ENCODE results near the gene HYCC1. TPM values are rescaled to one million over a fixed set of nuclear protein-coding genes. Genes with fewer than 3 reads are reported as not detected.
A peak's percentile ranks its signal among the peaks of the same experiment; 100 is the strongest.

Gene HYCC1
- total RNA-seq (2022), result 48.9 and 49.1 TPM in 2 replicates
- Bru-seq, nascent RNA, result percentile 83 among the genes with signal in this experiment
- percentile 83 among the genes with signal in this experiment for BruChase-seq, experiment 1, labeled RNA remaining after a 6-hour chase
- percentile 85 among the genes with signal in this experiment for BruChase-seq, experiment 2, labeled RNA remaining after a 2-hour chase
- long read RNA-seq, full-length matches to known transcripts, result 49 of 82 reads
- long read RNA-seq, partial matches to known transcripts, result 3 of 82 reads
- long read RNA-seq, other reads (novel, unspliced or antisense), result 30 of 82 reads

DNA sequence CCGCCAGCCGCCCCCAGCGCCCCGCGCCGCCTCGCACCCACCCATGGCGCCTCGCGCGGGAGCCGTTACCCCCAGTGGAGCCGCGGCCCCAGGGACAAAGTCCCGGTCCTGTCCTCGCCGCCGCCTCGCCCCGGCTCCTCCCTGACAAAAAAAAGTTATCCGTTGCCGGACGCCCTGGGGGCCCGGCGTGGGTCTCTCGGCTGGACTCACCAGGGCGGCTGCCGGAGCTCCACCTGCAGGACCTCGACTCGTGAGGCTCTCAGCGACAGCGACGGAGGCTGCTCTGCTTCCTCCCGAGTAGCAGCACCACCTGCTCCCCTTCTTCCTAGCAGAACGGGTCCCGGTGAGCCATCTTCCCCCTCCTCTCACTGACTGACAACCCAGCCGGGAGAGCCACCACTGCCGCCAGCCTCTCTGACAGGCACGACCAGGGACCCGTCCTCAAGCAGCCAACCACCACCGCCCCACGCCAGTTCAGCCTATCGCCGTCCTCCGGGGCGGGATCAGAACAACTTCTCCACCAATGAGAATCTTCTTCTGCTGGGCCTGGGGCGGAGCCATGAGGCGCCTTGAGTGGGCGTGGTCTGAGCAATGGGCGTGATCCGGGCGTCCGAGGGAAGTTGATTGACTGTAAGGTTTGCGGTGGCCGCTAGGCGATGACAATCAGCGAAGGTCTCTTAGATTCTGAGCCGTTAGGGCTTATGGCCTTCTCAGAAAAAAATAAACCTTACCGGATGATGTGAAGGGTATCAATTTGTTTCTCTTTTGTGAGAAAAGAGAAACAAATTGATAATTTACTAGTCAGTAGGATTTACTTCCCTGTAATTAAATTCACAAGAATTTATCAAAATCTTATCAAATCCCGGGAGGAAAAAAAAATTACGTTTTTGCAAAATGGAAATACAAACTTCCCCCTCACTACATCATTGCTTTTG lies at the start of gene HYCC1:
Gene HYCC1 (minus strand): TSS at position 416 of the 935 bp plus-strand sequence. CDS start 23,019 bp downstream, outside the sequence.
- H3K36me3 Mint-ChIP-seq (ENCODE audit: insufficient read depth, unreplicated experiment), result no peaks in the 10 kb centered on the region
- peaks cover 15% of the 10 kb centered on the region for H3K4me1 Mint-ChIP-seq (ENCODE audit: insufficient read depth, unreplicated experiment)
- intact Hi-C loops (cut with micrococcal nuclease), result loop anchor here (1.0 kb wide), 2 partner anchors 41 to 160 kb away; no protein-coding TSS in a partner anchor
- H3K27me3 Mint-ChIP-seq (ENCODE audit: insufficient read depth, unreplicated experiment), result no peaks in the 10 kb centered on the region
- ChIA-PET POLR2A (interaction anchor here (0.6 to 5.5 kb wide), 6 partner anchors 7 to 1069 kb away, joined by 3 to 35 read pairs (median 5); no protein-coding TSS in a partner anchor), CTCF (interaction anchor here (0.6 to 4.1 kb wide), 4 partner anchors 41 to 200 kb away, joined by 3 to 24 read pairs (median 3); no protein-coding TSS in a partner anchor)
- TF ChIP-seq, protein P1, sequence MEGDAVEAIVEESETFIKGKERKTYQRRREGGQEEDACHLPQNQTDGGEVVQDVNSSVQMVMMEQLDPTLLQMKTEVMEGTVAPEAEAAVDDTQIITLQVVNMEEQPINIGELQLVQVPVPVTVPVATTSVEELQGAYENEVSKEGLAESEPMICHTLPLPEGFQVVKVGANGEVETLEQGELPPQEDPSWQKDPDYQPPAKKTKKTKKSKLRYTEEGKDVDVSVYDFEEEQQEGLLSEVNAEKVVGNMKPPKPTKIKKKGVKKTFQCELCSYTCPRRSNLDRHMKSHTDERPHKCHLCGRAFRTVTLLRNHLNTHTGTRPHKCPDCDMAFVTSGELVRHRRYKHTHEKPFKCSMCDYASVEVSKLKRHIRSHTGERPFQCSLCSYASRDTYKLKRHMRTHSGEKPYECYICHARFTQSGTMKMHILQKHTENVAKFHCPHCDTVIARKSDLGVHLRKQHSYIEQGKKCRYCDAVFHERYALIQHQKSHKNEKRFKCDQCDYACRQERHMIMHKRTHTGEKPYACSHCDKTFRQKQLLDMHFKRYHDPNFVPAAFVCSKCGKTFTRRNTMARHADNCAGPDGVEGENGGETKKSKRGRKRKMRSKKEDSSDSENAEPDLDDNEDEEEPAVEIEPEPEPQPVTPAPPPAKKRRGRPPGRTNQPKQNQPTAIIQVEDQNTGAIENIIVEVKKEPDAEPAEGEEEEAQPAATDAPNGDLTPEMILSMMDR (IDR thresholded peaks at IDR 0.05; ENCODE audit: unreplicated experiment), result peak; percentile 45
- BruUV-seq (replicated peaks), result no TSS peak
- peak; percentile 99 for DNase-seq (ENCODE audit: unreplicated experiment)
- peaks cover 6% of the 10 kb centered on the region for H3K9me3 Mint-ChIP-seq (ENCODE audit: unreplicated experiment)
- H3K27ac Mint-ChIP-seq (ENCODE audit: low read depth, unreplicated experiment), result no peak within 1 kb of the TSS
- H3K4me3 Mint-ChIP-seq (ENCODE audit: unreplicated experiment), result no peak within 1 kb of the TSS

DNA sequence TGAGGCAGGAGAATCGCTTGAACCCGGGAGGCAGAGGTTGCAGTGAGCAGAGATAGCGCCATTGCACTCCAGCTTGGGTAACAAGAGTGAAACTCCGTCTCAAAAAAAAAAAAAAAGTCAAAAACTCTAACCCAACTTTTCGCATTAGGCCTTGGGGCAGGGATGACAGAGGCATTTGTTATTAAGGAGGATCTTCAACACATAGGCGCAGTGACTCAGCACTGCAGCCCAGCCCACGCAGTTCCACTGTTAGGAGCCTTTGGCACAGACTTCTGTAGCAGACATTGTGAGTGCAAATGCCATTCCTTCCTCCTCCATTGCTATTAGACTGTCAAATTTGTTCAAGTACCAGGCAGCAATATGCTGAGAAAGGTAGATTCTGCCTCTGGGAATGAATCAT lies 48.5 kb upstream of the HYCC1 start:
- POLR2A ChIA-PET, result interaction anchor here (0.6 kb wide), 1 partner anchor 41 kb away, joined by 3 read pairs; no protein-coding TSS in a partner anchor
- intact Hi-C loops (cut with micrococcal nuclease), result no loop called here
- Mint-ChIP-seq H3K36me3 (ENCODE audit: insufficient read depth, unreplicated experiment) (peaks cover 5% of the 10 kb centered on the region), H3K27ac (ENCODE audit: low read depth, unreplicated experiment) (no peak overlapping the region), H3K9me3 (ENCODE audit: unreplicated experiment) (no peaks in the 10 kb centered on the region), H3K4me3 (ENCODE audit: unreplicated experiment) (no peak overlapping the region), H3K4me1 (ENCODE audit: insufficient read depth, unreplicated experiment) (no peaks in the 10 kb centered on the region), H3K27me3 (ENCODE audit: insufficient read depth, unreplicated experiment) (no peaks in the 10 kb centered on the region)
- CTCF ChIA-PET, result interaction anchor here (0.9 kb wide), 1 partner anchor 24 kb away, joined by 3 read pairs; no protein-coding TSS in a partner anchor
- TF ChIP-seq, protein P1 (IDR thresholded peaks at IDR 0.05; ENCODE audit: unreplicated experiment), result no peak
- BruUV-seq (replicated peaks), result no TSS peak
- DNase-seq (ENCODE audit: unreplicated experiment), result peak; percentile 83

GRCh38 chr7:23061327-23061726 lies 47.4 kb upstream of the HYCC1 start:
- Mint-ChIP-seq H3K4me3 (ENCODE audit: unreplicated experiment) (no peak overlapping the region), H3K9me3 (ENCODE audit: unreplicated experiment) (no peaks in the 10 kb centered on the region), H3K27me3 (ENCODE audit: insufficient read depth, unreplicated experiment) (no peaks in the 10 kb centered on the region), H3K27ac (ENCODE audit: low read depth, unreplicated experiment) (no peak overlapping the region), H3K4me1 (ENCODE audit: insufficient read depth, unreplicated experiment) (no peaks in the 10 kb centered on the region), H3K36me3 (ENCODE audit: insufficient read depth, unreplicated experiment) (peaks cover 5% of the 10 kb centered on the region)
- no peak for DNase-seq (ENCODE audit: unreplicated experiment)
- TF ChIP-seq, protein P1 (IDR thresholded peaks at IDR 0.05; ENCODE audit: unreplicated experiment), result no peak
- intact Hi-C loops (cut with micrococcal nuclease), result no loop called here
- CTCF ChIA-PET, result interaction anchor here (1.0 kb wide), 3 partner anchors 11 to 334 kb away, joined by 3 to 4 read pairs (median 4); partner anchors contain the start of gene IL6
- POLR2A ChIA-PET, result no interaction called here
- BruUV-seq (replicated peaks), result no TSS peak
